Retinal pigment epithelial cell (primary cell): ENCODE measurements around the gene GPR137.

Experiments
- DNase-seq: peaks from one replicate; pipeline ENCODE4 v3.0.0-alpha.2; 2010; ENCODE audit warnings: low read depth
- H3K4me3 ChIP-seq: 2 replicates; pipeline ENCODE4 v1.5.1; 2011; ENCODE audit warnings: mild to moderate bottlenecking, low read length, control low read depth, moderate library complexity
- CTCF ChIP-seq: conservative IDR thresholded peaks from 2 replicates; pipeline ENCODE4 v1.5.1; 2011; ENCODE audit warnings: low read depth, low read length, control low read depth, inconsistent platforms

The GPR137 gene

DNA sequence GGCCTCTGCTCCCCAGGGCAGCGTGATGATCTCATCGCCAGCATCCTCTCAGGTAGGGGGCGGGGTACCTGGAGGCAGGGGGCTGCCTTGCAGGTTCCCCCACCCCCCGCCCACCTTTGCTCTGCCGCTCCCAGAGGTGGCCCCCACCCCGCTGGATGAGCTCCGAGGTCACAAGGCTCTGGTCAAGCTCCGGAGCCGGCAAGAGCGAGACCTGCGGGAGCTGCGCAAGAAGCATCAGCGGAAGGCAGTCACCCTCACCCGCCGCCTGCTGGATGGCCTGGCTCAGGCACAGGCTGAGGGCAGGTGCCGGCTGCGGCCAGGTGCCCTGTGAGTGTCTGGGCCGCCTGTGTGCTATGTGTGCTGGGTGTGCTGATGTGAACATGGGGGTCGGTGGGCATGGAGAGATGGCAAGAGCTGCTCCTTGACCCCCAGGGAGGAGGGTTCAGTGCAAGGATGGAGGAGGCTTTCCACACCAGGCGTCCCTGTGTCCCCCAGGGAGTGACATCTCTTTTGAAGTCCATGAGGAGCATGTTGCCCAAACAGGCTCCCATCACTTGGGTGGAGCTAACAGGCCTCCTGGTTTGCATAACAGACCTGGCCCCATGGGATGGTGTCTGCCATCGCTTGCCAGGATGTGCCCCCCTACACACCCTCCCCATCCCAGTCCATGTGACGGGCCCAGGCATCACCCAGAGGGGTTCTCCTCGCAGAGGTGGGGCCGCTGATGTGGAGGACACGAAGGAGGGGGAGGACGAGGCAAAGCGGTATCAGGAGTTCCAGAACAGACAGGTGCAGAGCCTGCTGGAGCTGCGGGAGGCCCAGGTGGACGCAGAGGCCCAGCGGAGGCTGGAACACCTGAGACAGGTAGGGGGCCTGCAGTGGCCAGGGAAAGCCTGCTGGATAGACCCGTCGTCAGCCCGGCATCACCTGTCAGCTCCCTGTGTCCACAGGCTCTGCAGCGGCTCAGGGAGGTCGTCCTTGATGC, 20.2 kb upstream of the GPR137 start:
- no peak for DNase-seq
- H3K4me3 ChIP-seq = no peak overlapping the region
- TF ChIP-seq CTCF = no peak

- DNase-seq = no peak
- H3K4me3 ChIP-seq = no peak overlapping the region
- no peak for TF ChIP-seq CTCF
These were observed 19.3 kb upstream of the GPR137 start for GRCh38 chr11:64266339-64266738.

DNA sequence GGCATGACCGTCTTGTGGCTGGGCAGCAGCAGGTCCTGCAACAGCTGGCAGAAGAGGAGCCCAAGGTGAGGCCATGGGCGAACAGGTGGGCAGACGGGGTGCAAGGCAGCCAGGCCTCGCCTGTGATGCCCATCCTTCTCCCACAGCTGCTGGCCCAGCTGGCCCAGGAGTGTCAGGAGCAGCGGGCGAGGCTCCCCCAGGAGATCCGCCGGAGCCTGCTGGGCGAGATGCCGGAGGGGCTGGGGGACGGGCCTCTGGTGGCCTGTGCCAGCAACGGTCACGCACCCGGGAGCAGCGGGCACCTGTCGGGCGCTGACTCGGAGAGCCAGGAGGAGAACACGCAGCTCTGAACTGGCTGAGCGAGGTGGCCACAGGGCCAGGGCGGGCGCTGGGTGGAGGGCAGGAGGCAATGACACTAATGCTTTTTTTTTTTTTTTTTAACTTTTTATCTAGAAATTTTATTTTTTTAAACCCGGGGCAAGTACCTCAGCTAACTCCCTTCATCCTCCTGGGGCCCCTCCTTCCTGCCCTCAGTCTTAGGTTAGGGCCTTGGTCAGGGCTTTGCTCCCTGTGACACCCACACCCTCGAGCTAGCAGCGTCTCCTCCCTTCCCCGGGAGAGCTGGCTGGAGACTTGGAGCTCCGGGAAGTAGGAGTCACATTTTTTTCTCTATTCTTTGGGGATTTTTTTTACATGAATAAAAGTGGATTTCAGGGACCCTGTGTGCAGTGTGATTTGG, 18.3 kb upstream of the GPR137 start:
- no peak overlapping the region for H3K4me3 ChIP-seq
- no peak for DNase-seq
- TF ChIP-seq CTCF = no peak

- no peak for DNase-seq
- H3K4me3 ChIP-seq = peak overlapping the region; percentile 64
- TF ChIP-seq CTCF = no peak
These were observed 17.4 kb upstream of the GPR137 start for GRCh38 chr11:64268025-64268892.

DNA sequence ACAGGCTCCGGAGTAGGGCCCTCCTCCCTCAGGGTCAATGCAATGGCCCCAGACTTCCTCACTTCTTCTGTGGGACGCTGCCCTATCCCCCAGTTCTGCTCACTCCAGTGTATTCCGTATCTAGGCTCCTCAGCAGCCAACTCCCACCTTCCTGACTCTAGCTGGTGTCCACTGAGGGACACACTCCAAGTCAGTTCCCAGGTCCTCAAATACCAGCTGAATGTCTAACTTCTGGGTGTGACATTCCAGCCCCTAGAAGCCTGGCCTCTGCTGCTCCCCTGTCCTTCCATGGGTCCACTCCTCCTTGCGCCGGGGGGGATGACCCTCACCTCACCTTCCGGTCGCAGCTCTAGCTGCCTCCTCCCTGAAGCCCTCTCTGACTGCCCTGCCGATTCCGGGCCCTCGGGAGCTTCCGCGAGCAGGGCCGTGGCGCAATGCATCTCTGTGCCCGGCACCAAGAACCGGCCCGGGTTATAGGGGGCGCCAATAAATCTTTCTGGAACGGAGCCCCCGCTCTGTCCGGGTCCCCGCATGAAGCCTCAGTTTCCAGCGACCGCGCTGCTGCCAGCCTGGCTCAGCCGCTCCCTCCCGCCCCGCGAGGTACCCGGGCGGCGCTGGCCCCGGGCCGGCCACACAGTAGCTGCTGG, 16.6 kb upstream of the GPR137 start:
- peak overlapping the region; percentile 64 for H3K4me3 ChIP-seq
- TF ChIP-seq CTCF = no peak
- DNase-seq = no peak

DNA sequence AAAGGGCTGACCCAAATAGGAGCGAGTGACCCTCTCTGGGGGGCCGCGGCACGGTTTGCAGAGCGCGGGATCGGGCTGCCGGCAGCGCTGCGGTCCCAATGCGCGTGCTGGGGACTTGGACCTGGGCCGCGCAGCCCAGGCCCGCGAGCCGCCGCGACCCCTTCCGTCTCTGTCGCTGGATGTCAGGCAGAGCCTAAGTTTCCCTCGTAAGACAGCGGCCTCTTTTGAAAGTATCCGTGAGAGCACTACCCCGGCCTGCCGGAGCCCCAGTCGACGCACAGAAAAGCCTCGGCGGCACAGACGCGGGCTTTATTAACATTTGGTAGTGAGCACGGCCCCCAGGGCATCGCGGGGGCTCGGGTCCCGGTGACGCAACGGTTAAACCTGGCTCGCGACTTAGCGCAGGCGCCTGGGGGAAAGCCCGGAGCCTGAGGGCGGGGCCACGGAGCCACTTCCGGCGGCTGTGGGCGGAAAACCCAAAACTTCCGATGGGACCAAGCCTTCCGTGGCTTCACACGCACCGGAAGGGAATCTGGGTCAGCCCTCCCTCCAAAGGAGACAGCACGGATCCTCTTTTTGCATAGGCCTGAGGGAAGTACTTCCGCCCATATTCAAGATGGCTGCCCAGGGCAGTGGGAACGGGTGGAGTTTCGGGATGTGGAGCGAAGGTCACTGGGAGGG, 16.0 kb upstream of the GPR137 start:
- peak; percentile 4 for TF ChIP-seq CTCF
- peak overlapping the region; percentile 76 for H3K4me3 ChIP-seq
- peak; percentile 99 for DNase-seq
